OCI-LY3 (cell line): ENCODE results near the gene HIPK1.

ENCODE experiments used
- H2AFZ ChIP-seq: fragments of 200-600, 300-600 bp; shearing (Covaris generic); 2 replicates; pipeline ENCODE4 v1.6.0; 2014; ENCODE audit warnings: antibody characterized with exemption, low read depth, low read length
- H3K27ac ChIP-seq: fragments of 200-600, 300-600 bp; sonication (generic); 2 replicates; pipeline ENCODE4 v1.5.1; 2014; ENCODE audit warnings: mild to moderate bottlenecking, low read length, moderate library complexity, mixed read lengths
- H3K27me3 ChIP-seq: fragments of 200-600, 300-600 bp; sonication (generic); 2 replicates; pipeline ENCODE4 v1.6.1; 2014; ENCODE audit warnings: low read depth, low read length, mixed read lengths
- H3K36me3 ChIP-seq: fragments of 200-600, 300-600 bp; sonication (generic); replicated peaks from 2 replicates; pipeline ENCODE3; 2014; ENCODE audit warnings: low read depth, low read length, mixed read lengths
- H3K4me1 ChIP-seq: fragments of 300-600, 200-600 bp; sonication (generic); 2 replicates; pipeline ENCODE4 v1.6.1; 2014; ENCODE audit warnings: low read length, mixed read lengths
- H3K4me2 ChIP-seq: fragments of 200-600, 300-600 bp; sonication (generic); 2 replicates; pipeline ENCODE4 v1.6.1; 2014; ENCODE audit warnings: low read length, mixed read lengths
- H3K4me3 ChIP-seq: fragments of 300-600, 200-600 bp; sonication (generic); 2 replicates; pipeline ENCODE4 v1.5.1; 2014; ENCODE audit warnings: antibody characterized with exemption, mild to moderate bottlenecking, low read length, moderate library complexity
- H3K79me2 ChIP-seq: fragments of 300-600, 200-600 bp; shearing (Covaris generic); 2 replicates; pipeline ENCODE4 v1.6.1; 2014; ENCODE audit warnings: mild to moderate bottlenecking, low read length, mixed read lengths
- H3K9ac ChIP-seq: fragments of 300-600, 200-600 bp; shearing (Covaris generic); 2 replicates; pipeline ENCODE4 v1.6.0; 2014; ENCODE audit warnings: mild to moderate bottlenecking, low read length, moderate library complexity
- H3K9me3 ChIP-seq: fragments of 200-600, 300-600 bp; shearing (Covaris generic); 2 replicates; pipeline ENCODE4 v1.6.1; 2014; ENCODE audit warnings: low read length, mixed read lengths; ENCODE audit not compliant: insufficient read depth
- H4K20me1 ChIP-seq: fragments of 200-600, 300-600 bp; sonication (generic); 2 replicates; pipeline ENCODE4 v1.6.1; 2016; ENCODE audit warnings: low read length, mixed read lengths; ENCODE audit not compliant: insufficient read depth
- EZH2phosphoT487 ChIP-seq: fragments of 200-600 bp; shearing (Covaris generic); IDR thresholded peaks from 2 replicates; pipeline ENCODE4 v1.6.1; 2018; ENCODE audit warnings: antibody characterized with exemption, mixed run types, low read depth
- TF ChIP-seq, protein P1 (sequence below): fragments of 200-600, 300-600 bp; sonication (generic); IDR thresholded peaks from 2 replicates; pipeline ENCODE4 v1.5.1; 2014; ENCODE audit warnings: antibody characterized with exemption, low read length, low read depth

HIPK1 gene

GRCh38 chr1:113993766-113994165 is 64.6 kb downstream of the HIPK1 start:
- Histone ChIP-seq H3K27me3 (no peaks in the 10 kb centered on the region), H2AFZ (no peak overlapping the region), H3K4me1 (no peaks in the 10 kb centered on the region), H3K27ac (no peak overlapping the region), H3K9ac (no peak overlapping the region), H3K4me3 (no peak overlapping the region), H3K36me3 (no peaks in the 10 kb centered on the region), H3K9me3 (no peaks in the 10 kb centered on the region), H4K20me1 (no peaks in the 10 kb centered on the region), H3K4me2 (no peak overlapping the region), H3K79me2 (no peaks in the 10 kb centered on the region)
- TF ChIP-seq, protein P1, sequence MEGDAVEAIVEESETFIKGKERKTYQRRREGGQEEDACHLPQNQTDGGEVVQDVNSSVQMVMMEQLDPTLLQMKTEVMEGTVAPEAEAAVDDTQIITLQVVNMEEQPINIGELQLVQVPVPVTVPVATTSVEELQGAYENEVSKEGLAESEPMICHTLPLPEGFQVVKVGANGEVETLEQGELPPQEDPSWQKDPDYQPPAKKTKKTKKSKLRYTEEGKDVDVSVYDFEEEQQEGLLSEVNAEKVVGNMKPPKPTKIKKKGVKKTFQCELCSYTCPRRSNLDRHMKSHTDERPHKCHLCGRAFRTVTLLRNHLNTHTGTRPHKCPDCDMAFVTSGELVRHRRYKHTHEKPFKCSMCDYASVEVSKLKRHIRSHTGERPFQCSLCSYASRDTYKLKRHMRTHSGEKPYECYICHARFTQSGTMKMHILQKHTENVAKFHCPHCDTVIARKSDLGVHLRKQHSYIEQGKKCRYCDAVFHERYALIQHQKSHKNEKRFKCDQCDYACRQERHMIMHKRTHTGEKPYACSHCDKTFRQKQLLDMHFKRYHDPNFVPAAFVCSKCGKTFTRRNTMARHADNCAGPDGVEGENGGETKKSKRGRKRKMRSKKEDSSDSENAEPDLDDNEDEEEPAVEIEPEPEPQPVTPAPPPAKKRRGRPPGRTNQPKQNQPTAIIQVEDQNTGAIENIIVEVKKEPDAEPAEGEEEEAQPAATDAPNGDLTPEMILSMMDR: no peak
- no peak for TF ChIP-seq EZH2phosphoT487

- H3K4me1 ChIP-seq: no peaks in the 10 kb centered on the region
- H3K9me3 ChIP-seq: no peaks in the 10 kb centered on the region
- H2AFZ ChIP-seq: no peak overlapping the region
- H3K79me2 ChIP-seq: no peaks in the 10 kb centered on the region
- H3K4me2 ChIP-seq: no peak overlapping the region
- no peak overlapping the region for H3K27ac ChIP-seq
- H3K27me3 ChIP-seq: no peaks in the 10 kb centered on the region
- no peak overlapping the region for H3K9ac ChIP-seq
- H4K20me1 ChIP-seq: no peaks in the 10 kb centered on the region
- no peaks in the 10 kb centered on the region for H3K36me3 ChIP-seq
- no peak overlapping the region for H3K4me3 ChIP-seq
- TF ChIP-seq EZH2phosphoT487: no peak
- TF ChIP-seq, protein P1: no peak
Measured at GRCh38 chr1:113995382-113995781, 66.3 kb downstream of the HIPK1 start.

GRCh38 chr1:113998361-113998760 is 69.2 kb downstream of the HIPK1 start:
- Histone ChIP-seq H4K20me1 (no peaks in the 10 kb centered on the region), H3K4me1 (no peaks in the 10 kb centered on the region), H3K4me3 (no peak overlapping the region), H3K36me3 (no peaks in the 10 kb centered on the region), H3K9me3 (no peaks in the 10 kb centered on the region), H3K9ac (no peak overlapping the region), H3K27ac (no peak overlapping the region), H3K79me2 (no peaks in the 10 kb centered on the region), H2AFZ (no peak overlapping the region), H3K4me2 (no peak overlapping the region), H3K27me3 (no peaks in the 10 kb centered on the region)
- TF ChIP-seq EZH2phosphoT487: no peak
- TF ChIP-seq, protein P1: no peak

- no peaks in the 10 kb centered on the region for H3K27me3 ChIP-seq
Measured at GRCh38 chr1:113999233-113999632, 70.1 kb downstream of the HIPK1 start.

More at GRCh38 chr1:113999233-113999632, 70.1 kb downstream of the HIPK1 start:
- Histone ChIP-seq H3K4me2 (no peak overlapping the region), H3K27ac (no peak overlapping the region), H2AFZ (no peak overlapping the region), H3K79me2 (no peaks in the 10 kb centered on the region), H3K9me3 (no peaks in the 10 kb centered on the region), H3K9ac (no peak overlapping the region), H3K36me3 (no peaks in the 10 kb centered on the region), H4K20me1 (no peaks in the 10 kb centered on the region), H3K4me3 (no peak overlapping the region), H3K4me1 (no peaks in the 10 kb centered on the region)
- TF ChIP-seq EZH2phosphoT487: no peak
- TF ChIP-seq, protein P1: no peak
